Lower leg skin (tissue), 3 donors: ENCODE data around the gene EFCAB9.
"Not testable (repeated sequence)": the region's sequence is repeated elsewhere in the genome, so short reads cannot be mapped to it uniquely, and the experiment has no call there.

ENCODE experiments used
- CTCF ChIP-seq, 3 donors: fragments of 450-650 bp; IDR thresholded peaks; one replicate each; pipeline ENCODE4 v1.5.1; 2016; ENCODE audit warnings: antibody characterized with exemption in 3 of 3, mild to moderate bottlenecking in 3 of 3, moderate library complexity in 2 of 3
- POLR2A ChIP-seq, 2 donors: fragments of 450-650 bp; IDR thresholded peaks; one replicate each; pipeline ENCODE4 v1.6.1; 2016 to 2017; ENCODE audit warnings: antibody characterized with exemption in 2 of 2, mild to moderate bottlenecking in 1 of 2, moderate library complexity in 1 of 2

DNA sequence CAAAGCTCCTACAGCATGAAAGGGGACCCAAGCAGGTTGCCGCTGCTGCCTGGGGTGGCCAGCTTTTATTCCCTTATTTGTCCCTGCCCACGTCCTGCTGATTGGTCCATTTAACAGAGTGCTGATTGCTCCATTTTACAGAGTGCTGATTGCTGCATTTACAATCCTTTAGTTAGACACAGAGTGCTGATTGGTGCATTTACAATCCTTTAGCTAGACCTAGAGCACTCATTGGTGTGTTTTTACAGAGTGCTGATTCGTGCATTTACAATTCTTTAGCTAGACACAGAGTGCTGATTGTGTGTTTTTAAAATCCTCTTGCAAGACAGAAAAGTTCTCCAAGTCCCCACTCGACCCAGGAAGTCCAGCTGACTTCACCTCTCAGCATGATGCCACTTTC lies 3.8 kb downstream of the EFCAB9 start:
- TF ChIP-seq POLR2A, CTCF (IDR thresholded peaks at IDR 0.05): not testable (repeated sequence)
